H9 (cell line): ENCODE measurements around the gene OMD. TPM values are rescaled to one million over a fixed set of nuclear protein-coding genes. Genes with fewer than 3 reads are reported as not detected.

Experiments
- DNase-seq: peaks from one replicate; pipeline ENCODE4 v3.0.0-alpha.2; 2017
- H2AFZ ChIP-seq: one replicate; pipeline ENCODE4 v1.6.1; 2013; ENCODE audit warnings: mild to moderate bottlenecking, low read length, control low read depth, moderate library complexity
- H2AK5ac ChIP-seq: 2 replicates; pipeline ENCODE4 v1.6.1; 2013; ENCODE audit warnings: low read length, control low read depth, mixed read lengths; ENCODE audit not compliant: insufficient read length
- H2BK120ac ChIP-seq: one replicate; pipeline ENCODE4 v1.6.1; 2013; ENCODE audit warnings: low read depth, mild to moderate bottlenecking, low read length, control low read depth, inconsistent platforms; ENCODE audit not compliant: poor library complexity, severe bottlenecking
- H2BK12ac ChIP-seq: 2 replicates; pipeline ENCODE4 v1.6.1; 2013; ENCODE audit warnings: low read length, control low read depth, mixed read lengths, low read depth; ENCODE audit not compliant: insufficient read length
- H2BK15ac ChIP-seq: 2 replicates; pipeline ENCODE4 v1.6.1; 2013; ENCODE audit warnings: low read depth, low read length, control low read depth
- H2BK20ac ChIP-seq: one replicate; pipeline ENCODE4 v1.6.1; 2013; ENCODE audit warnings: low read depth, mild to moderate bottlenecking, low read length, control low read depth, inconsistent platforms; ENCODE audit not compliant: poor library complexity, severe bottlenecking
- H2BK5ac ChIP-seq: 2 replicates; pipeline ENCODE4 v1.6.1; 2013; ENCODE audit warnings: low read length, control low read depth, mixed read lengths; ENCODE audit not compliant: insufficient read length
- H3K14ac ChIP-seq: 2 replicates; pipeline ENCODE4 v1.6.1; 2013; ENCODE audit warnings: low read length, control low read depth; ENCODE audit not compliant: insufficient read depth
- H3K18ac ChIP-seq: 2 replicates; pipeline ENCODE4 v1.6.1; 2013; ENCODE audit warnings: low read depth, mild to moderate bottlenecking, mixed read lengths, low read length, control low read depth; ENCODE audit not compliant: insufficient read length
- H3K23ac ChIP-seq: 2 replicates; pipeline ENCODE4 v1.6.1; 2013; ENCODE audit warnings: low read length, control low read depth, mixed read lengths, low read depth; ENCODE audit not compliant: insufficient read length
- H3K23me2 ChIP-seq: 2 replicates; pipeline ENCODE4 v1.6.1; 2013; ENCODE audit warnings: low read depth, mild to moderate bottlenecking, mixed read lengths, low read length, control low read depth; ENCODE audit not compliant: insufficient read length, poor library complexity, severe bottlenecking
- H3K27ac ChIP-seq: 2 replicates; pipeline ENCODE4 v1.5.1; 2013; ENCODE audit warnings: low read length, control low read depth, mixed read lengths, low read depth; ENCODE audit not compliant: insufficient read length
- H3K27me3 ChIP-seq: 2 replicates; pipeline ENCODE4 v1.6.1; 2013; ENCODE audit warnings: low read length, control low read depth, inconsistent platforms; ENCODE audit not compliant: insufficient read depth
- H3K4ac ChIP-seq: 2 replicates; pipeline ENCODE4 v1.6.1; 2013; ENCODE audit warnings: low read depth, mild to moderate bottlenecking, control low read depth, inconsistent platforms, low read length, moderate library complexity
- H3K4me1 ChIP-seq: 2 replicates; pipeline ENCODE4 v1.6.1; 2013; ENCODE audit warnings: low read length, control low read depth, inconsistent platforms; ENCODE audit not compliant: insufficient read depth
- H3K4me2 ChIP-seq: 2 replicates; pipeline ENCODE4 v1.6.1; 2013; ENCODE audit warnings: low read length, control low read depth, mixed read lengths; ENCODE audit not compliant: insufficient read length, insufficient read depth
- H3K56ac ChIP-seq: 2 replicates; pipeline ENCODE4 v1.6.1; 2013; ENCODE audit warnings: low read depth, mild to moderate bottlenecking, mixed read lengths, low read length, control low read depth; ENCODE audit not compliant: insufficient read length
- H3K79me1 ChIP-seq: 2 replicates; pipeline ENCODE4 v1.6.1; 2013; ENCODE audit warnings: low read depth, mild to moderate bottlenecking, moderate library complexity, low read length, control low read depth, inconsistent platforms; ENCODE audit not compliant: insufficient read depth, poor library complexity, severe bottlenecking
- H3K79me2 ChIP-seq: 2 replicates; pipeline ENCODE4 v1.6.1; 2013; ENCODE audit warnings: low read length, control low read depth, inconsistent platforms; ENCODE audit not compliant: insufficient read depth
- H3K9ac ChIP-seq: 2 replicates; pipeline ENCODE4 v1.6.1; 2013; ENCODE audit warnings: low read length, control low read depth, mixed read lengths; ENCODE audit not compliant: insufficient read length; ENCODE audit errors: extremely low read depth
- H3K9me3 ChIP-seq: one replicate; pipeline ENCODE4 v1.6.1; 2013; ENCODE audit warnings: low read depth, low read length, inconsistent platforms; ENCODE audit not compliant: control insufficient read depth
- H3T11ph ChIP-seq: one replicate; pipeline ENCODE4 v1.6.1; 2013; ENCODE audit warnings: mild to moderate bottlenecking, low read length, control low read depth, inconsistent platforms
- H4K20me1 ChIP-seq: one replicate; pipeline ENCODE4 v1.6.1; 2013; ENCODE audit not compliant: control insufficient read depth, insufficient read length, insufficient read depth
- H4K5ac ChIP-seq: 2 replicates; pipeline ENCODE4 v1.6.1; 2013; ENCODE audit warnings: low read depth, mild to moderate bottlenecking, mixed read lengths, low read length, control low read depth; ENCODE audit not compliant: insufficient read length
- H4K8ac ChIP-seq: replicated peaks from 2 replicates; pipeline ENCODE4 v1.6.1; 2013; ENCODE audit warnings: low read length, control low read depth, mixed read lengths, low read depth; ENCODE audit not compliant: insufficient read length
- H4K91ac ChIP-seq: 2 replicates; pipeline ENCODE4 v1.6.1; 2013; ENCODE audit warnings: low read depth, mild to moderate bottlenecking, moderate library complexity, mixed read lengths, low read length, control low read depth; ENCODE audit not compliant: insufficient read length
- H3K27ac Mint-ChIP-seq, 3 experiments: 2 replicates in 2 of 3; 3 replicates in 1 of 3; pipeline ENCODE4 v1.8.0; 2020 to 2021; ENCODE audit warnings: mixed read lengths in 3 of 3, mild to moderate bottlenecking in 1 of 3, moderate library complexity in 1 of 3
- H3K27me3 Mint-ChIP-seq: 2 replicates; pipeline ENCODE4 v1.8.0; 2021; ENCODE audit warnings: low read depth, mild to moderate bottlenecking, moderate library complexity, mixed read lengths
- H3K36me3 Mint-ChIP-seq, 3 experiments: 2 replicates in 2 of 3; 3 replicates in 1 of 3; pipeline ENCODE4 v1.8.0; 2020 to 2021; ENCODE audit warnings: low read depth in 3 of 3, mixed read lengths in 3 of 3; ENCODE audit not compliant: insufficient read depth in 1 of 3
- H3K4me1 Mint-ChIP-seq, 2 experiments: 2 replicates each; pipeline ENCODE4 v1.8.0; 2020; ENCODE audit warnings: mixed read lengths in 2 of 2
- H3K4me3 Mint-ChIP-seq, 2 experiments: 2 replicates in 1 of 2; 3 replicates in 1 of 2; pipeline ENCODE4 v1.8.0; 2020 to 2021; ENCODE audit warnings: mild to moderate bottlenecking in 2 of 2, mixed read lengths in 2 of 2, moderate library complexity in 1 of 2
- H3K9me3 Mint-ChIP-seq, 2 experiments: 2 replicates in 1 of 2; 3 replicates in 1 of 2; pipeline ENCODE4 v1.8.0; 2020; ENCODE audit warnings: mild to moderate bottlenecking in 2 of 2, mixed read lengths in 2 of 2, moderate library complexity in 1 of 2
- WGBS: extraction: QIAGEN DNeasy Blood & Tissue Kit; methylation state at CpG from one replicate; pipeline ENCODE4 v1.1.7; 2013; ENCODE audit warnings: missing lambda C conversion rate, low lambda C conversion rate, mixed read lengths; ENCODE audit not compliant: insufficient read length; ENCODE audit errors: extremely low coverage; 5-methylcytosine and 5-hydroxymethylcytosine counted together
- total RNA-seq: library from RNA; stranded (reverse); gene quantifications from 2 replicates; pipeline ENCODE4 v1.2.1, GENCODE V29; 2021
- TF ChIP-seq, protein P1 (sequence below): fragments of 200-600 bp; sonication (generic); conservative IDR thresholded peaks from 3 replicates; pipeline ENCODE4 v1.8.0; 2021; ENCODE audit warnings: antibody characterized with exemption, mild to moderate bottlenecking

OMD gene
- total RNA-seq, 1 experiment from 2014 or later = not detected

DNA sequence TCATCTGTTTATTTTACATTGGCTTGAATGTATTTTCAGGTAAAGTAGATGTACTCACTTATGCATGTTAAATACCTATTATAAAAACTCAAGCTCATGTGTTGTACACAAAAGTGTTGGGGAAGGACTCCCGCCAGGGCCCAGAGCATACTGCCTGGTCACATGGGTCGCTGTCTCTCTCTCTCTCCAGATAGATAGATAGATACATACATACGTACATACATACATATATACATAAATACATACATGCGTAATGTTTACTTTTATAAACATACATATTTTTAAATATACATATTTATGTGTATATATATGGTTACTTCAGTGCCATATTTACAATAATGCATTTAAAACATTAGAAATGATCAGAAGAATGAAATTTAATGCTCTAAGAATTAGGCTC lies 33.3 kb upstream of the OMD start:
- Histone ChIP-seq H2BK5ac (no peak overlapping the region), H3T11ph (no peak overlapping the region), H3K27me3 (no peaks in the 10 kb centered on the region), H4K8ac (no peak overlapping the region), H3K56ac (no peak overlapping the region), H3K27ac (no peak overlapping the region), H3K18ac (no peak overlapping the region), H2AK5ac (no peak overlapping the region), H4K20me1 (no peaks in the 10 kb centered on the region), H3K23ac (no peak overlapping the region), H4K91ac (no peak overlapping the region), H3K4ac (no peak overlapping the region), H3K14ac (no peak overlapping the region), H4K5ac (no peak overlapping the region), H3K9ac (no peak overlapping the region), H3K23me2 (no peaks in the 10 kb centered on the region), H3K79me1 (no peaks in the 10 kb centered on the region), H3K4me2 (no peak overlapping the region), H3K9me3 (no peaks in the 10 kb centered on the region), H3K4me1 (no peaks in the 10 kb centered on the region), H3K79me2 (no peaks in the 10 kb centered on the region), H2BK12ac (no peak overlapping the region), H2BK120ac (no peak overlapping the region), H2BK15ac (no peak overlapping the region), H2BK20ac (no peak overlapping the region), H2AFZ (no peak overlapping the region)
- Mint-ChIP-seq H3K27ac (no peak overlapping the region), H3K4me3 (no peak overlapping the region), H3K36me3 (no peaks in the 10 kb centered on the region), H3K9me3 (no peaks in the 10 kb centered on the region), H3K4me1 (peaks cover 0 to 2% of the 10 kb centered on the region in 2 experiments; a peak in 1 of 4 replicates), H3K27me3 (no peaks in the 10 kb centered on the region)
- no CpG with 5 or more reads among the region's 4 CpGs for WGBS
- DNase-seq = no peak
- TF ChIP-seq, protein P1, sequence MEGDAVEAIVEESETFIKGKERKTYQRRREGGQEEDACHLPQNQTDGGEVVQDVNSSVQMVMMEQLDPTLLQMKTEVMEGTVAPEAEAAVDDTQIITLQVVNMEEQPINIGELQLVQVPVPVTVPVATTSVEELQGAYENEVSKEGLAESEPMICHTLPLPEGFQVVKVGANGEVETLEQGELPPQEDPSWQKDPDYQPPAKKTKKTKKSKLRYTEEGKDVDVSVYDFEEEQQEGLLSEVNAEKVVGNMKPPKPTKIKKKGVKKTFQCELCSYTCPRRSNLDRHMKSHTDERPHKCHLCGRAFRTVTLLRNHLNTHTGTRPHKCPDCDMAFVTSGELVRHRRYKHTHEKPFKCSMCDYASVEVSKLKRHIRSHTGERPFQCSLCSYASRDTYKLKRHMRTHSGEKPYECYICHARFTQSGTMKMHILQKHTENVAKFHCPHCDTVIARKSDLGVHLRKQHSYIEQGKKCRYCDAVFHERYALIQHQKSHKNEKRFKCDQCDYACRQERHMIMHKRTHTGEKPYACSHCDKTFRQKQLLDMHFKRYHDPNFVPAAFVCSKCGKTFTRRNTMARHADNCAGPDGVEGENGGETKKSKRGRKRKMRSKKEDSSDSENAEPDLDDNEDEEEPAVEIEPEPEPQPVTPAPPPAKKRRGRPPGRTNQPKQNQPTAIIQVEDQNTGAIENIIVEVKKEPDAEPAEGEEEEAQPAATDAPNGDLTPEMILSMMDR = no peak
